Lower leg skin (tissue), 4 donors: ENCODE results near the gene SHTN1. TPM values are rescaled to one million over a fixed set of nuclear protein-coding genes. Genes with fewer than 3 reads are reported as not detected.

Source experiments
- DNase-seq, 2 donors: peaks; one replicate each; pipeline ENCODE4 v3.0.0-alpha.2; 2019; ENCODE audit warnings: low spot score in 2 of 2
- H3K4me3 ChIP-seq: fragments of 200-600 bp; sonication (generic); 2 replicates; pipeline ENCODE4 v1.5.1; 2017; ENCODE audit warnings: mild to moderate bottlenecking, low read depth; ENCODE audit not compliant: poor library complexity, severe bottlenecking
- CTCF ChIP-seq, 3 donors: fragments of 450-650 bp; IDR thresholded peaks; one replicate each; pipeline ENCODE4 v1.5.1; 2016; ENCODE audit warnings: antibody characterized with exemption in 3 of 3, mild to moderate bottlenecking in 3 of 3, moderate library complexity in 2 of 3
- POLR2A ChIP-seq, 2 donors: fragments of 450-650 bp; IDR thresholded peaks; one replicate each; pipeline ENCODE4 v1.6.1; 2016 to 2017; ENCODE audit warnings: antibody characterized with exemption in 2 of 2, mild to moderate bottlenecking in 1 of 2, moderate library complexity in 1 of 2
- WGBS, 2 donors: methylation state at CpG; one replicate each; pipeline ENCODE4 v1.1.5; 2018; 5-methylcytosine and 5-hydroxymethylcytosine counted together
- intact Hi-C: fragments of 100-400 bp; cut with DNase I; formaldehyde crosslinking; loops from one replicate; pipeline ENCODE4 v1.15.0; 2023; ENCODE audit warnings: low total_unique reads
- total RNA-seq, 4 donors: library from RNA; depleted of rRNA; stranded (reverse); fragments of >200 nt; gene quantifications; one replicate each; pipeline ENCODE4 v1.1.0, GENCODE V29; 2016

The SHTN1 gene
- total RNA-seq, 4 donors from 2014 or later, result 13.7 to 23.1 (median 16.8) TPM

- DNase-seq, result no peak
- no peak for TF ChIP-seq CTCF (IDR thresholded peaks at IDR 0.05)
- no peak for TF ChIP-seq POLR2A (IDR thresholded peaks at IDR 0.05)
- WGBS, 2 donors, result 52 to 55% methylated on average over 6 of the region's 6 CpGs
- no peak overlapping the region for H3K4me3 ChIP-seq
- intact Hi-C loops, result no loop called here
These were observed 137.9 kb downstream of the SHTN1 start for GRCh38 chr10:116866987-116867595.

GRCh38 chr10:116866066-116866465 is 138.9 kb downstream of the SHTN1 start:
- no peak for TF ChIP-seq CTCF (IDR thresholded peaks at IDR 0.05)
- TF ChIP-seq POLR2A (IDR thresholded peaks at IDR 0.05), result no peak
- DNase-seq, result no peak
- no peak overlapping the region for H3K4me3 ChIP-seq
- intact Hi-C loops, result no loop called here
- 59% methylated on average over 2 of the region's 2 CpGs for WGBS, 2 donors

GRCh38 chr10:116864436-116864835 is 140.6 kb downstream of the SHTN1 start:
- intact Hi-C loops, result no loop called here
- WGBS, 2 donors, result 92 to 95% methylated on average over 4 of the region's 4 CpGs
- no peak for TF ChIP-seq CTCF (IDR thresholded peaks at IDR 0.05)
- TF ChIP-seq POLR2A (IDR thresholded peaks at IDR 0.05), result no peak
- no peak for DNase-seq
- H3K4me3 ChIP-seq, result no peak overlapping the region

- H3K4me3 ChIP-seq, result no peak overlapping the region
- WGBS, 2 donors, result 73 to 81% methylated on average over 2 of the region's 2 CpGs
- no peak for DNase-seq
- TF ChIP-seq POLR2A (IDR thresholded peaks at IDR 0.05) (no peak), CTCF (IDR thresholded peaks at IDR 0.05) (no peak)
- intact Hi-C loops, result no loop called here
These were observed 143.2 kb downstream of the SHTN1 start for GRCh38 chr10:116861796-116862195.

- no peak for TF ChIP-seq POLR2A (IDR thresholded peaks at IDR 0.05)
- TF ChIP-seq CTCF (IDR thresholded peaks at IDR 0.05), result no peak
- intact Hi-C loops, result no loop called here
- 93 to 97% methylated on average over 3 of the region's 3 CpGs for WGBS, 2 donors
- H3K4me3 ChIP-seq, result no peak overlapping the region
- DNase-seq, result no peak
These were observed 147.8 kb downstream of the SHTN1 start for GRCh38 chr10:116857156-116857555.

- H3K4me3 ChIP-seq, result no peak overlapping the region
- intact Hi-C loops, result no loop called here
- no peak for TF ChIP-seq POLR2A (IDR thresholded peaks at IDR 0.05)
- TF ChIP-seq CTCF (IDR thresholded peaks at IDR 0.05), result no peak
- no peak for DNase-seq
- 77 to 80% methylated on average over 4 of the region's 4 CpGs for WGBS, 2 donors
These were observed 151.3 kb downstream of the SHTN1 start for GRCh38 chr10:116853701-116854100.
